Stomach smooth muscle (tissue), 2 donors: ENCODE results near the gene SLC35A3.
"Not testable (repeated sequence)": the region's sequence is repeated elsewhere in the genome, so short reads cannot be mapped to it uniquely, and the experiment has no call there.

Experiments used
- H3K27ac ChIP-seq: one replicate; pipeline ENCODE4 v1.7.0; 2013; ENCODE audit warnings: mild to moderate bottlenecking, low read length, inconsistent platforms
- H3K27me3 ChIP-seq, 2 donors: one replicate each; pipeline ENCODE4 v1.7.0; 2013; ENCODE audit warnings: low read length in 2 of 2; ENCODE audit not compliant: insufficient read depth in 2 of 2, control insufficient read depth in 1 of 2
- H3K36me3 ChIP-seq, 2 donors: one replicate each; pipeline ENCODE4 v1.7.0; 2013; ENCODE audit warnings: low read length in 2 of 2; ENCODE audit not compliant: control insufficient read depth in 2 of 2, insufficient read depth in 2 of 2
- H3K4me1 ChIP-seq: one replicate; pipeline ENCODE4 v1.7.0; 2013; ENCODE audit warnings: low read length; ENCODE audit not compliant: control insufficient read depth, insufficient read depth
- H3K4me3 ChIP-seq, 2 donors: one replicate each; pipeline ENCODE4 v1.7.0; 2013; ENCODE audit warnings: low read length in 2 of 2
- H3K9ac ChIP-seq, 2 donors: one replicate each; pipeline ENCODE4 v1.7.0; 2013; ENCODE audit warnings: low read length in 2 of 2, mild to moderate bottlenecking in 1 of 2
- H3K9me3 ChIP-seq, 2 donors: one replicate each; pipeline ENCODE4 v1.7.0; 2013; ENCODE audit warnings: low read length in 2 of 2; ENCODE audit not compliant: control insufficient read depth in 2 of 2
- donor health status: healthy.
- donor health status: Pancreatic carcinoma.

SLC35A3 gene

DNA sequence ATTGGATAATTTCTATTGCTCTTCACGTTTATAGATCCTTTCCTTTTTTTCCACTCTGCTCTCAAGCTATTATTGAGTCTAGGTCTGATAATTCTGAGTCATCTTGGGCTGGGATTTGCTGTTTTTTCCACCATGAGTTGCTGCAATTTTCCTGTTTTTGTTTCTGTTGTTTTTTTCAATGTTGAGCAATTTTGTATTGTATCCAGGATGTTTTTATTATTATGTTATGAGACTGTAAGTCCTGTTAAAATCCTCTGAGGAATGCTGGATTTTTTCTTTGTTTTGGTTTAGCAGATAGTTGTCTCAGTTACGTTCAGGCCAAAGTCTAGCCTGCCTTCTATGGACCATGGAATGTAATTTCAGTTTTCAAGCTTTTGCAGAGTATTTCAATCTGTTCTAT, 13.0 kb upstream of the SLC35A3 start:
- H3K4me1 ChIP-seq = no peaks in the 10 kb centered on the region
- no peaks in the 10 kb centered on the region for H3K27me3 ChIP-seq
- H3K36me3 ChIP-seq = no peaks in the 10 kb centered on the region
- no peak overlapping the region for H3K9ac ChIP-seq
- H3K9me3 ChIP-seq = no peaks in the 10 kb centered on the region
- H3K4me3 ChIP-seq = no peak overlapping the region
- no peak overlapping the region for H3K27ac ChIP-seq

DNA sequence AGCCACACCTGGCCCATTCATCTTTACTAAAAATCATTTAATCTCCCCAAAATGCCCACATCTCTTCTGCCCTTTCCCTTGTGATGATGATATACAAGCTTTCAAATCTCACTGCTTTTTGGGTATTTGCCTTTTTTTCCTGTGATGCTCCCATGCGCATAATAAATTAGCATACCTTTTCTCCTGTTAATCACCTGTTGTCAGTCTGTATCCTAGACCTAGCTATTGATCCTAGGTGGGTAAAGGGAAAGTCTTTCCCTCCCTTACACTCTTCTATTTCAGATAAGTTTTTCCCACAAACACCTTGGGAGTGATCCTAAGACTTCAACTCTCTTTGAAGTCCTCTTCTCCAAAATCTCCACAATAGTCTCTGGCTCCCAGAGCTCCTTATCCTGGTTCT, 12.0 kb upstream of the SLC35A3 start:
- H3K27ac ChIP-seq = no peak overlapping the region
- H3K27me3 ChIP-seq = no peaks in the 10 kb centered on the region
- H3K9ac ChIP-seq = no peak overlapping the region
- H3K9me3 ChIP-seq = no peaks in the 10 kb centered on the region
- H3K36me3 ChIP-seq = no peaks in the 10 kb centered on the region
- H3K4me1 ChIP-seq = no peaks in the 10 kb centered on the region
- H3K4me3 ChIP-seq = no peak overlapping the region

DNA sequence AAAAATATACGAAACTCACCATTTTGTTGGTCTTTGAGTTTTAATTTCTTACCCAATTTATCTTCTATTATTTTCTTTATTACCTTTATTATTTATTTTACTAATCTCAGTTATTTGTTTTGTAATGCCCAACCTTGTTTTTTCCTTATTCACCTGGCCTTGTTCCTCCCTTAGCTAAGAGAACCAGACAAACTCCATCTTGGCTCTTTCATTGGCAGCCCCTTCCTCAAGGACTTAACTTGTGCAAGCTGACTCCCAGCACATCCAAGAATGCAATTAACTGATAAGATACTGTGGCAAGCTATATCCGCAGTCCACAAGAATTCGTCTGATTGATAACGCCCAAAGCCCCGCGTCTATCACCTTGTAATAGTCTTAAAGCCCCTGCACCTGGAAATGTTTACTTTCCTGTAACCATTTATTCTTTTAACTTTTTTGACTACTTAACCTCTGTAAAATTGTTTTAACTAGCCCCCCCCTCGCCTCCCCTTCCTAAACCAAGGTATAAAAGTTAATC, 10.5 kb upstream of the SLC35A3 start:
- not testable (repeated sequence) for H3K9me3 ChIP-seq, H3K4me3 ChIP-seq, H3K27me3 ChIP-seq, H3K27ac ChIP-seq, H3K9ac ChIP-seq, H3K4me1 ChIP-seq, H3K36me3 ChIP-seq

DNA sequence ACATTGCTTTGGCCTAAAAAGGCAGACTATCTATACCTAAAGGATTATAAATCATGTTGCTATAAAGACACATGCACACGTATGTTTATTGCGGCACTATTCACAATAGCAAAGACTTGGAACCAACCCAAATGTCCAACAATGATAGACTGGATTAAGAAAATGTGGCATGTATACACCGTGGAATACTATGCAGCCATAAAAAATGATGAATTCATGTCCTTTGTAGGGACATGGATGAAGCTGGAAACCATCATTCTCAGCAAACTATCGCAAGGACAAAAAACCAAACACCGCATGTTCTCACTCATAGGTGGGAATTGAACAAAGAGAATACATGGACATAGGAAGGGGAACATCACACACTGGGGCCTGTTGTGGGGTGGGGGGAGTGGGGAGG, 9.5 kb upstream of the SLC35A3 start:
- H3K9me3 ChIP-seq, H3K4me1 ChIP-seq, H3K27ac ChIP-seq, H3K27me3 ChIP-seq, H3K36me3 ChIP-seq, H3K9ac ChIP-seq, H3K4me3 ChIP-seq: not testable (repeated sequence)

DNA sequence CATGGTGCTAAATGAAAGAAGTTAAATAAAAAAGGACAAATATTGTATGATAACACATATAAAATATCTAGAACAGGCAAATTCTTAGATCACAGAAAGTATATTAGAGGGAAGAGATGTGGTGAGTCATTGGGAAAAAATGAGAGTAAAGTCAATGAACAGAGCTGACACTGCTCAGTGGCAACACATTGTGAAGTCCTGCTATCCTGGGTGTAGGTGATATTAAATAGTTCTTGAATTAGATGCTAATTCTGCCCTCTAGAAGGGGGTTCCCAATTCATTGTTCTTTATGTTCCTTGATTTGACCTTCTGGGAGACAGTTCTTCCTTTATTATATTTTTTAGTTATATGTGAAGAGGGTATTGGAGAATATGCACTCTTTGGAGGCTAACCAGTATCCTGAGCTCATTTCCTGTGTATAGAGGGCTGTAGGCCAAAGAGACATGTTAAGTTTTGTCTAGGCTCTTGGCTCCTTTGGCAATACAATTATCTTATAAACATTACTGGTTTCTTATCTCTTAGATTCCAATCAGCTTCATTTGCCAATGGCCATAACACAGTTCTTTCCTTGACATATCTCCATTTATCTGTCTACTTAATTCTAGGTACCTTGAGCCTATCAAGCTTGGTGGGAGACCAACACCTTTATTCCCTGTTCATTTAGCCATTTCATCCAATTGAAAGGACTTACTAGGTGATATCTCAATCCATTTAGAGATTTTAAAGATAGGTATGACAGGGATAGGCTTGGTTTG, 6.6 kb upstream of the SLC35A3 start:
- H3K36me3 ChIP-seq = no peaks in the 10 kb centered on the region
- no peaks in the 10 kb centered on the region for H3K4me1 ChIP-seq
- no peak overlapping the region for H3K27ac ChIP-seq
- no peak overlapping the region for H3K4me3 ChIP-seq
- H3K9ac ChIP-seq = no peak overlapping the region
- no peaks in the 10 kb centered on the region for H3K27me3 ChIP-seq
- no peaks in the 10 kb centered on the region for H3K9me3 ChIP-seq

DNA sequence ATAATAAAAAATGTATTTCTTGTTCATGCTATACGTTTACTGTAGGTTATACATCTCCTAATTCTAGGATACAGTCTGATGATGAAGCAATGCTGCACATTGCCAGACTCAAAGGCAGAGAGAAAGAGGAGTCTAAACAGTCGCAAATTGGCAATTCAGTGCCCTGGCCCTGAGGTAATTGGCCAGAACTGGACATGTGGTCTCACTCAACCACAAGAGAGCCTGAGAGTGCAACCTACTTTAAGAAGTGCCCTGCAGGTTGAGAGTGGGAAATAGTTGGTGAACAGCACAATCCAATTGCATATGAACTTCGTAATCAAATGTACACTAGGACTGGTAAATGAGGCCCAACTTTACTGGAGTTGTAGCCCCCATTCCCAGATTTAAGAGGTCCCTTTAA, 5.0 kb upstream of the SLC35A3 start:
- Histone ChIP-seq H3K27ac (no peak overlapping the region), H3K36me3 (no peaks in the 10 kb centered on the region), H3K9ac (no peak overlapping the region), H3K9me3 (no peaks in the 10 kb centered on the region), H3K27me3 (no peaks in the 10 kb centered on the region), H3K4me1 (no peaks in the 10 kb centered on the region), H3K4me3 (no peak overlapping the region)

DNA sequence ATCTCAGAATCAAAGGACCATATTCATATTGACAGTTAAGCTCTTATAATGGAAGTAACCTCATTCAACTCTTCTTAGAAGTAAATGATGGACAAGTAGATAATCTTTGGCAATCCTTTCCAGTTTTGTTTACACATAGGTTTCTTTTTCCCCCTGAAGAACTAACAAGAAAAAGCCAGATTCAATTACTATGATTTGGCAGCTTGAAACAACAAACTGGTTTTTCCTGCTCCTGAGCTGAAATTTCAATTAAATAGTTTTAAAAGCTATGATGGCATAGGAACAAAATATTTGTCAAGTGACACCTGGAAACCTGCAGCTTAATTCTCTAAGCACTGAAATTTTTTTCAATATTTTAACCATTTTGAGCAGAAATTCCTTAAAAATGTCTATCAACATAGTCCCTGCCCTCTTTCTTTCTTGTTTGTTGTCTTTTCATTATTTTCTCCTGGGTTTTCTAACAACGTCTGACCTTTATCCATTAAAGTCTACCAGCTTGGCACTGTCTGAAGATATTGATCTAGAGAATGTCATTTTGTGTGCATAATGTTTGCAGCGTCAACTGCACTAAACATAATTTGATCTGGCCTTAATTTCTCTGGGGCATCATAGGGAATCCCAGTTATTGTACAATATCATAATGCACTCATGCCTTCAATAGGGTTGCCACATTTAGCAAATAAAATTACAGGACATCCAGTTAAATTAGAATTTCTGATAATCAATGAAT, 4.0 kb upstream of the SLC35A3 start:
- Histone ChIP-seq H3K4me1 (peaks cover 5% of the 10 kb centered on the region), H3K27ac (no peak overlapping the region), H3K9me3 (no peaks in the 10 kb centered on the region), H3K9ac (no peak overlapping the region), H3K36me3 (no peaks in the 10 kb centered on the region), H3K4me3 (no peak overlapping the region), H3K27me3 (no peaks in the 10 kb centered on the region)

DNA sequence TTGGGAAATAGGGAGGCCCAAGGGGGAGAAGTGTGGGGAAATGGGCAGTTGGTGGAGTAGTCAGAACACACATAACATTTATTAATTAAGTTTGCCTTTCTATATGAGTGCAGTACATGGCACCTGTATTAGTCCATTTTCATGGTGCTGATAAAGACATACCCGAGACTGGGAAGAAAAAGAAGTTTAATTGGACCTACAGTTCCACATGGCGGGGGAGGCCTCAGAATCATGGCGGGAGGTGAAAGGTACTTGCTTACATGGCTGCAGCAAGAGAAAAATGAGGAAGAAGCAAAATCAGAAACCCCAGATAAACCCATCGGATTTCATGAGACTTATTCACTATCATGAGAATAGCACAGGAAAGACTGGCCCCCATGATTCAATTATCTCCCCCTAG, 1.6 kb upstream of the SLC35A3 start:
- Histone ChIP-seq H3K27me3 (no peaks in the 10 kb centered on the region), H3K36me3 (no peaks in the 10 kb centered on the region), H3K27ac (no peak overlapping the region), H3K9ac (no peak overlapping the region), H3K4me1 (peaks cover 5% of the 10 kb centered on the region), H3K4me3 (no peak overlapping the region), H3K9me3 (no peaks in the 10 kb centered on the region)

DNA sequence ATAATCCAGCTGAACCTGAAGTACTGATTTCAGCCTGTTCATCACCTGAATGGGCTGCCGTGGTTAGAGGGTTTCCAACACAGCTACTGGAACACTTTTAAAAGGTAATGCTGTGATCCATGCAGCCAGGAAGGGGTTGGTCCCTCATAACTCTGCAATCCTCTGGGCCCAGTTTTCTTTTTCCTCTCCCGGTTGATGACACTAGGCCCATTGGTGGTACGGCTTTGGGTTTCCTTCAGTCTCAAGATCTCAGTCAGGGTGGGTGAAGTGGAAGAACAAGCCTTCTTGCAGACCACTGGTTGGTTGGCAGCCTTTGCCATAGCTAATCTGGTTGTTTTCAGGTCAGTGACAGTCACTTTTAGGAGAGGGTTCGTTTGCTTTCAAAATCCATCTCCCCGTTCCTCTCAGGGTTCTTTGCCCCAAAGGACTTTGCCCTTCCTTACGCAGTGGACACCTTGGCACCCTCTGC, 502 bp upstream of the SLC35A3 start:
- Histone ChIP-seq H3K4me3 (peak overlapping the region; percentile 80 to 95), H3K27me3 (no peaks in the 10 kb centered on the region), H3K9me3 (no peaks in the 10 kb centered on the region), H3K27ac (no peak overlapping the region), H3K9ac (peak overlapping the region; percentile 78 to 84), H3K4me1 (peaks cover 5% of the 10 kb centered on the region), H3K36me3 (no peaks in the 10 kb centered on the region)

DNA sequence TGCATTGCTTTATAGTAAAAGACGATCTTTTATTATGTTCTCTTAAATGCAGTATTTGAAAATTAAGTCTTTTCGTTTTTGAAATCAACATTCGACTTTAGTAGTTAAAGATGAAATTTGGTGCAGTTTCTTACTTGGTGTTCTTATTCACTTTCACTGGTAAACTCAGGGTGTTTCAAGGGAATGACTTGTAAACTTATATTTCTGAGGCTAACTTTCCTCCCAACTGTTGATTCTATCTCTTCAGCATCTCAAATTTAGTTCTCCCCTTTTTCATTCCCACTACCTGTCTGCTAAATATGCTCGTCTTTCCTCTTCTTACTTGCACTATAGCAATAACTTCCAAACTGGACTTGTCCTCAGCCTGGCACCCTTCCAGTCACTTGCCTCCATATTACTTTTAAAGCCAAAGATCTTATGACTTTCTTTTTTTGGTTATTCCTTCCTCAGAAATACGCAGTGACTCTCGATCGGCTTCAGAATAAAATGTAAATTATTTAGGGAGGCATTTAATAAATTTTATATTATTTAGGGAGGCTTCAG, 988 bp downstream of the SLC35A3 start:
- Histone ChIP-seq H3K4me1 (peaks cover 5% of the 10 kb centered on the region), H3K27ac (peak overlapping the region; percentile 18), H3K9me3 (no peaks in the 10 kb centered on the region), H3K36me3 (peaks cover 0 to 4% of the 10 kb centered on the region in 2 donors), H3K4me3 (peak overlapping the region; percentile 80 to 95), H3K27me3 (no peaks in the 10 kb centered on the region), H3K9ac (peak overlapping the region; percentile 78 to 84)

DNA sequence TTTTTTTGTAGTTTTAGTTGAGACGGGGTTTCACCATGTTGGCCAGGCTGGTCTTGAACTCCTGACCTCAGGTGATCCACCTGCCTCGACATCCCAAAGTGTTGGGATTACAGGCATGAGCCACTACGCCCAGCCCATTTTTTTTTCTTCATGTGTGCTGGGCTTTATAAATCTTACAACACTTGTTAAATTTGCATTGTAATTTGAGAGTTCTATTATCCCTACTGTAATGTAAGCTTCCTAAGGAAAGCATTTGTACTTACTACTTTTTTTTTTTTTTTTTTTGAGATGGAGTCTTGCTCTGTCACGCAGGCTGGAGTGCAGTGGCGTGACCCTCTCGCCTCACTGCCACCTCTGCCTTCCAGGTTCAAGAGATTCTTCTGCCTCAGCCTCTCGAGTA, 2.3 kb downstream of the SLC35A3 start:
- H3K4me1 ChIP-seq = not testable (repeated sequence)

More for the DNA sequence above, 2.3 kb downstream of the SLC35A3 start:
- not testable (repeated sequence) for H3K36me3 ChIP-seq, H3K9ac ChIP-seq, H3K4me3 ChIP-seq, H3K27ac ChIP-seq, H3K9me3 ChIP-seq, H3K27me3 ChIP-seq
